H1 (cell line): ENCODE data around the gene DDX47. TPM values are rescaled to one million over a fixed set of nuclear protein-coding genes. Genes with fewer than 3 reads are reported as not detected.

ENCODE experiments used
- CHD7 ChIP-seq: fragments of 300-600 bp; sonication (generic); IDR thresholded peaks from 2 replicates; pipeline ENCODE4 v1.7.1; 2012; ENCODE audit warnings: low read length, moderate library complexity, mild to moderate bottlenecking, inconsistent platforms; ENCODE audit not compliant: insufficient replicate concordance
- HDAC6 ChIP-seq: IDR thresholded peaks from one replicate; pipeline ENCODE4 v1.7.1; 2012; ENCODE audit warnings: low read depth, mild to moderate bottlenecking, inconsistent platforms, low read length, moderate library complexity
- JUN ChIP-seq: IDR thresholded peaks from 2 replicates; pipeline ENCODE4 v1.6.1; 2011; ENCODE audit warnings: low read depth, mild to moderate bottlenecking, improper control_type of control experiment, low read length
- NRF1 ChIP-seq: IDR thresholded peaks from 2 replicates; pipeline ENCODE4 v1.6.1; 2011; ENCODE audit warnings: mild to moderate bottlenecking, low read depth, low read length, improper control_type of control experiment
- TBP ChIP-seq: IDR thresholded peaks from 2 replicates; pipeline ENCODE4 v1.6.1; 2011; ENCODE audit warnings: low read depth, low read length, improper control_type of control experiment
- polyA plus RNA-seq, 7 experiments: library from polyadenylated mRNA; depleted of rRNA in 3 of 7; stranded (reverse) in 5 of 7; unstranded in 2 of 7; fragments of >200 nt in 5 of 7; fragments of 200-250 nt in 2 of 7; gene quantifications; 1 replicate in 5 of 7; 2 replicates in 1 of 7; 4 replicates in 1 of 7; pipeline versions ENCODE4 v1.2.1 to v1.2.3, GENCODE V29; 2011 to 2013; ENCODE audit warnings: missing spikeins in 2 of 7, mixed read lengths in 2 of 7
- total RNA-seq: library from RNA; stranded (reverse); fragmentation: NEBNext Ultra II Directional; extraction: Animal tissue kit (Norgen Biotek cat#: 25700); gene quantifications from 2 replicates; pipeline ENCODE4 v1.2.1, GENCODE V29; 2021
- TF ChIP-seq, protein P1 (sequence below): IDR thresholded peaks from 2 replicates; pipeline ENCODE4 v1.6.1; 2012; ENCODE audit warnings: inconsistent platforms

The DDX47 gene
- total and polyA plus RNA-seq, 2 of the 8 experiments (the other 6 are each of a cell fraction or from before 2014, with no cell fraction given): 54.4 to 74.2 TPM

- TF ChIP-seq CHD7 (no peak), JUN (no peak), TBP (no peak), HDAC6 (no peak), NRF1 (no peak)
- TF ChIP-seq, protein P1, sequence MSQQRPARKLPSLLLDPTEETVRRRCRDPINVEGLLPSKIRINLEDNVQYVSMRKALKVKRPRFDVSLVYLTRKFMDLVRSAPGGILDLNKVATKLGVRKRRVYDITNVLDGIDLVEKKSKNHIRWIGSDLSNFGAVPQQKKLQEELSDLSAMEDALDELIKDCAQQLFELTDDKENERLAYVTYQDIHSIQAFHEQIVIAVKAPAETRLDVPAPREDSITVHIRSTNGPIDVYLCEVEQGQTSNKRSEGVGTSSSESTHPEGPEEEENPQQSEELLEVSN: no peak
Measured at GRCh38 chr12:12819221-12819620, 6.1 kb downstream of the DDX47 start (continued).
